Psoas muscle (tissue), 8 donors: ENCODE data around the gene EPB41L4A. TPM values are rescaled to one million over a fixed set of nuclear protein-coding genes. Genes with fewer than 3 reads are reported as not detected.
A peak's percentile ranks its signal among the peaks of the same experiment; 100 is the strongest.
"Not testable (repeated sequence)": the region's sequence is repeated elsewhere in the genome, so short reads cannot be mapped to it uniquely, and the experiment has no call there.

Experiments used
- ATAC-seq, 4 donors: fragments of 200-7000 bp; cut with Tn5 transposase; one replicate each; pipeline ENCODE4 v1.9.1; 2020; ENCODE audit warnings: moderate library complexity in 3 of 4, mild to moderate bottlenecking in 2 of 4
- DNase-seq, 2 donors: peaks; one replicate each; pipeline ENCODE4 v3.0.0-alpha.2; 2020
- H3K27ac ChIP-seq: fragments of 200-600 bp; one replicate; pipeline ENCODE4 v1.8.0; 2022
- H3K27me3 ChIP-seq, 3 donors: fragments of 200-600 bp in 1 of 3; one replicate each; pipeline versions ENCODE4 v1.6.1 to v1.8.0; 2013 to 2022; ENCODE audit warnings: low read length in 2 of 3, mild to moderate bottlenecking in 2 of 3, moderate library complexity in 1 of 3; ENCODE audit not compliant: insufficient read depth in 3 of 3
- H3K36me3 ChIP-seq, 2 donors: fragments of 200-600 bp in 1 of 2; one replicate each; pipeline versions ENCODE4 v1.6.1 to v1.8.0; 2013 to 2022; ENCODE audit warnings: low read depth in 1 of 2, mild to moderate bottlenecking in 1 of 2, moderate library complexity in 1 of 2; ENCODE audit not compliant: insufficient read depth in 1 of 2
- H3K4me1 ChIP-seq: fragments of 200-600 bp; one replicate; pipeline ENCODE4 v1.8.0; 2022
- H3K4me3 ChIP-seq: fragments of 200-600 bp; one replicate; pipeline ENCODE4 v1.8.0; 2022; ENCODE audit warnings: mild to moderate bottlenecking
- H3K9me3 ChIP-seq: fragments of 200-600 bp; one replicate; pipeline ENCODE4 v1.8.0; 2022
- CTCF ChIP-seq: fragments of 200-600 bp; IDR thresholded peaks from one replicate; pipeline ENCODE4 v1.8.0; 2022; ENCODE audit warnings: antibody characterized with exemption
- WGBS, 3 donors: extraction: QIAGEN DNeasy Blood & Tissue Kit; methylation state at CpG; one replicate each; pipeline versions ENCODE4 v1.1.6 to v1.1.7; 2013; 5-methylcytosine and 5-hydroxymethylcytosine counted together
- intact Hi-C, 2 donors: fragments of 100-400 bp; cut with DNase I; formaldehyde crosslinking; loops; one replicate each; pipeline versions ENCODE4 v1.11.0 to v1.14.2; 2022
- polyA plus RNA-seq, 3 donors: library from polyadenylated mRNA; stranded (reverse); fragments of 200-250 nt; gene quantifications; one replicate each; pipeline ENCODE4 v1.2.3, GENCODE V29; 2013
- total RNA-seq, 4 donors: library from RNA; stranded (reverse); fragmentation: NEBNext Ultra II Directional in 2 of 4; extraction: Animal tissue kit (Norgen Biotek cat#: 25700) in 2 of 4; gene quantifications; one replicate each; pipeline versions ENCODE4 v1.2.1 to v1.2.4, GENCODE V29; 2021 to 2023
- donor health status: healthy with polysubstance abuse.
- donor health status: DM: no; HTN: no; CAD: no; lungs with moderate emphysema.
- donor health status: Bipolar disorder and iron deficiency.
- donor health status: healthy.
- donor health status: DM: yes; HTN: yes; CAD: no.
- donor health status: DM: no; HTN: no; CAD: no.
- donor health status: DM: no; HTN: no; CAD: no.
- donor health status: DM: yes; HTN: yes; CAD: no.

Gene EPB41L4A
- total and polyA plus RNA-seq, 7 donors, result 1.0 to 7.2 (median 1.9) TPM

DNA sequence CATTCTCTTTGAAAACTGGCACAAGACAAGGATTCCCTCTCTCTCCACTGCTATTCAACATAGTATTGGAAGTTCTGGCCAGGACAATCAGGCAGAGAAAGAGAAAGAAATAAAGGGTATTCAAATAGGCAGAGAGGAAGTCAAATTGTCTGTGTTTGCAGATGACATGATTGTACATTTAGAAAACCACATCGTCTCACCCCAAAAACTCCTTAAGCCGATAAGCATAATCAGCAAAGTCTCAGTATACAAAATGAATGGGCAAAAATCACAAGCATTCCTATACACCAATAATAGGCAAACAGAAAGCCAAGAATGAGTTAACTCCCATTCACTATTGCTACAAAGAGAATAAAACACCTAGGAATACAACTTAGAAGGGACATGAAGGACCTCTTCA, 21.0 kb upstream of the EPB41L4A start:
- H3K4me1 ChIP-seq, result no peaks in the 10 kb centered on the region
- ATAC-seq (no peak), DNase-seq (no peak)
- no peak overlapping the region for H3K27ac ChIP-seq
- H3K36me3 ChIP-seq, result no peaks in the 10 kb centered on the region
- 75 to 96% (median 94%) methylated on average over 2 of the region's 2 CpGs for WGBS, 3 donors
- no peak for TF ChIP-seq CTCF
- no peak overlapping the region for H3K4me3 ChIP-seq
- no peaks in the 10 kb centered on the region for H3K9me3 ChIP-seq
- no peaks in the 10 kb centered on the region for H3K27me3 ChIP-seq
- intact Hi-C loops, result no loop called here

DNA sequence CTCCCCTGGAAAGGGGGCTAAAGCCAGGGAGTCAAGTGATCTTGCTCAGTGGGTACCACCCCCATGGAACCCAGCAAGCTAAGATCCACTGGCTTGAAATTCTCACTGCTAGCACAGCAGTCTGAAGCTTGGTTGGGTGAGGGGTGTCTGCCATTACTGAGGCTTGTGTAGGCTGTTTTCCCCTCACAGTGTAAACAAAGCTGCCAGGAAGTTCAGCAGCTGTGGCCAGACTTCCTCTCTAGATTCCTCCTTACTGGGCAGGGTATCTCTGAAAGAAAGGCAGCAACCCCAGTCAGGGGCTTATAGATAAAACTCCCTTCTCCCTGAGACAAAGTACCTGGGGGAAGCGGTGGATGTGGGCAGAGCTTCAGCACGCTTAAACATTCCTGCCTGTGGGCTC, 17.1 kb upstream of the EPB41L4A start:
- Histone ChIP-seq H3K4me1 (no peaks in the 10 kb centered on the region), H3K27me3 (no peaks in the 10 kb centered on the region), H3K36me3 (no peaks in the 10 kb centered on the region), H3K27ac (no peak overlapping the region), H3K4me3 (no peak overlapping the region), H3K9me3 (no peaks in the 10 kb centered on the region)
- DNase-seq (no peak), ATAC-seq (no peak)
- intact Hi-C loops, result no loop called here
- WGBS, 3 donors, result 52 to 76% (median 61%) methylated on average over 2 of the region's 2 CpGs
- TF ChIP-seq CTCF, result no peak

DNA sequence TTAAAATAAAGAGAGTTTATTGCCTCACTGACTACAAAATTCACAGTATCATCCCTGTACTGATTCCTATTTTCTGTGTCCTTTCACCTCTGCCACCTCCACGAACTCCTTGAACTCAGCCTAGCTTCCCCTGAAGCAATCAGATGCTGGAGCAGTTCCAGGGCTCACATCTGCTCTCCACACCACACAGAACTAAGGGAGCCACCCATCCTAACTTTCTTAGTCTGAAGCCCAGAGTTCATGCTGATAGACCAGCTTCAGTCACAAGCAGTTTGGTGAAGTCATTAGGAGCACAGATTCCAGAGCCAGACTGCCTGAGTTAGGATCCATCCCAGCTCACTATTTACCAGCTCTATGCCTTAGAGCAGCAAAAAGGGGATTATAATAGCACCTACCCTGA, 15.6 kb upstream of the EPB41L4A start:
- DNase-seq (peak in 1 of 2 donors; percentile 46), ATAC-seq (no peak)
- intact Hi-C loops, result no loop called here
- TF ChIP-seq CTCF, result no peak
- H3K9me3 ChIP-seq, result no peaks in the 10 kb centered on the region
- no peak overlapping the region for H3K4me3 ChIP-seq
- H3K27ac ChIP-seq, result no peak overlapping the region
- H3K36me3 ChIP-seq, result no peaks in the 10 kb centered on the region
- H3K27me3 ChIP-seq, result no peaks in the 10 kb centered on the region
- no peaks in the 10 kb centered on the region for H3K4me1 ChIP-seq
- WGBS, 3 donors, result 13 to 20% (median 18%) methylated on average over 1 of the region's 1 CpG

DNA sequence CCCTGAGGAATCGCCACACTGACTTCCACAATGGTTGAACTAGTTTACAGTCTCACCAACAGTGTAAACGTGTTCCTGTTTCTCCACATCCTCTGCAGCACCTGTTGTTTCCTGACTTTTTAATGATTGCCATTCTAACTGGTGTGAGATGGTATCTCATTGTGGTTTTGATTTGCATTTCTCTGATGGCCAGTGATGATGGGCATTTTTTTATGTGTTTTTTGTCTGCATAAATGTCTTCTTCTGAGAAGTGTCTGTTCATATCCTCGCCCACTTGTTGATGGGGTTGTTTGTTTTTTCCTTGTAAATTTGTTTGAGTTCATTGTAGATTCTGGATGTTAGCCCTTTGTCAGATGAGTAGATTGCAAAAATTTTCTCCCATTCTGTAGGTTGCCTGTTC, 7.1 kb upstream of the EPB41L4A start:
- ATAC-seq, intact Hi-C loops: not testable (repeated sequence)
- WGBS, 3 donors, result 88 to 91% (median 89%) methylated on average over 3 of the region's 3 CpGs

DNA sequence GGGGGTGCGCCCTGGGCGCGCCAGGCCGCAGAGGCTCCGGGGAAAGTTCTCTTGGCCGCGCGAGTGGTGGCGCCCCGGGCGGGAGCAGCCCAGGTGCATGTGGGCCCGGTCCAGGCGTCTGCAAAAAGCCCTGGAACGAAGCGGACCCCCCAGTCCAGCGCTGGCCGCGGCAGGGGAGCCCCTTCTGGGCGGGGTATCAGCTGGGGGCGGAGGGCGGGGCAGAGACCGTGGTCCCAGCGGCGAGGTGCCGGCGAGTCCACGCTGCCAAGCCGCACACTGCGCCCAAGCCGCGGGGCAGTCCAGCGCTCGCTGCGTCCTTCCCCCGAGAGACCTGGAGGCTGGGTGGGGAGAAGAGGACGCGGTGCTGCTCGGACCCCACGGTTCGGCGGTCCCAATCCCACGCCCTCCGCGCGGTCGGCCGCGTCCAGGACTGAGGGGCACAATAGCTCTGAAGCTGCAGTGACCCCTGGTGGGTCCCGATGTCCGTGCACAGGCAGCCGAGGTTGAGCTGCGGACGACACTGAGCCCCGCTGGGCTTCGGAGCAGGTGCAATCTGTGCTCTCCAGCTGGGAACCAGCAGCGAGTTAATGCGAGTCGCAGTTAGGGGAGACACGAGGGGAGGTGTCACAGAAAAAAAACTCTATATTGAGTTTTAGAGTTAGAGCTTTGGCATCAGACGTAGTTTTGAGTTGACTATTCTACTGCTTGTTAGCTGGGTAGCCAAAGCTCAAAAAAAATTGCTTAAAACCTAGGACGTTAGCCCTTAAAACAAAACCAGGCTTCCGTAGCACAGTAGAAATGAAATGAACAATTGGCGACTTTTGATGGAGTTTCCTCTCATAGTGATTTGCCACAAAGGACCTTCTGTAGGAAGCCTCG, 1.1 kb upstream of the EPB41L4A start:
- no peaks in the 10 kb centered on the region for H3K4me1 ChIP-seq
- H3K9me3 ChIP-seq, result no peaks in the 10 kb centered on the region
- H3K27me3 ChIP-seq, result peaks cover 0 to 35% (median 4%) of the 10 kb centered on the region in 3 donors
- peak; percentile 96 to 97 (median 97) for ATAC-seq
- 1 to 2% (median 2%) methylated on average over 46 to 64 of the region's 64 CpGs for WGBS, 3 donors
- no peaks in the 10 kb centered on the region for H3K36me3 ChIP-seq
- intact Hi-C loops, result loop anchor here (1.0 to 5.0 kb wide), 3 partner anchors 209 to 248 kb away; no protein-coding TSS in a partner anchor
- H3K4me3 ChIP-seq, result peak overlapping the region; percentile 85
- H3K27ac ChIP-seq, result peak overlapping the region; percentile 56
- peak; percentile 85 for TF ChIP-seq CTCF
- DNase-seq, result peak; percentile 82 to 90

More for the DNA sequence above, 7.1 kb upstream of the EPB41L4A start:
- H3K27me3 ChIP-seq, H3K27ac ChIP-seq, H3K4me1 ChIP-seq, DNase-seq, H3K9me3 ChIP-seq, H3K4me3 ChIP-seq, H3K36me3 ChIP-seq: not testable (repeated sequence)
